Ishikawa (cell line): ENCODE results near the gene PAK6.

Experiments used
- CEBPB ChIP-seq: IDR thresholded peaks from 2 replicates; pipeline ENCODE4 v1.6.1; 2012
- CREB1 ChIP-seq: IDR thresholded peaks from 2 replicates; pipeline ENCODE4 v1.6.1; 2012; ENCODE audit warnings: low read depth
- EGR1 ChIP-seq: IDR thresholded peaks from 2 replicates; pipeline ENCODE4 v1.6.1; 2012
- EP300 ChIP-seq: IDR thresholded peaks from 2 replicates; pipeline ENCODE4 v1.6.1; 2012; ENCODE audit warnings: borderline replicate concordance
- FOXM1 ChIP-seq: IDR thresholded peaks from 2 replicates; pipeline ENCODE4 v1.6.1; 2012; ENCODE audit warnings: low read depth, borderline replicate concordance
- MAX ChIP-seq: IDR thresholded peaks from 2 replicates; pipeline ENCODE4 v1.6.1; 2012
- NFIC ChIP-seq: IDR thresholded peaks from 2 replicates; pipeline ENCODE4 v1.6.1; 2012
- RAD21 ChIP-seq: IDR thresholded peaks from 2 replicates; pipeline ENCODE4 v1.6.1; 2012; ENCODE audit warnings: low read depth
- TAF1 ChIP-seq: IDR thresholded peaks from 2 replicates; pipeline ENCODE4 v1.6.1; 2012; ENCODE audit warnings: low read depth, mild to moderate bottlenecking
- TCF12 ChIP-seq: IDR thresholded peaks from 2 replicates; pipeline ENCODE4 v1.6.1; 2012; ENCODE audit warnings: low read depth
- TEAD4 ChIP-seq: IDR thresholded peaks from 2 replicates; pipeline ENCODE4 v1.6.1; 2012
- USF1 ChIP-seq: IDR thresholded peaks from 2 replicates; pipeline ENCODE4 v1.6.1; 2012
- YY1 ChIP-seq: IDR thresholded peaks from 2 replicates; pipeline ENCODE4 v1.6.1; 2012; ENCODE audit warnings: low read depth
- ZBTB7A ChIP-seq: IDR thresholded peaks from 2 replicates; pipeline ENCODE4 v1.6.1; 2012; ENCODE audit warnings: low read depth
- TF ChIP-seq, protein P1 (sequence below): IDR thresholded peaks from 2 replicates; pipeline ENCODE4 v1.6.1; 2012; ENCODE audit warnings: low read depth, mild to moderate bottlenecking

Gene PAK6

GRCh38 chr15:40263024-40263754, 24.3 kb downstream of the PAK6 start:
- no peak for TF ChIP-seq TEAD4
- TF ChIP-seq CREB1, result no peak

GRCh38 chr15:40264321-40265153, 25.7 kb downstream of the PAK6 start:
- no peak for TF ChIP-seq EP300
- no peak for TF ChIP-seq NFIC
- TF ChIP-seq USF1, result no peak
- TF ChIP-seq TCF12, result no peak
- TF ChIP-seq TEAD4, result no peak
- no peak for TF ChIP-seq FOXM1
- no peak for TF ChIP-seq CREB1
- TF ChIP-seq MAX, result no peak
- no peak for TF ChIP-seq RAD21
- no peak for TF ChIP-seq YY1
- TF ChIP-seq TAF1, result no peak
- no peak for TF ChIP-seq EGR1
- TF ChIP-seq ZBTB7A, result no peak

GRCh38 chr15:40265355-40265754, 26.5 kb downstream of the PAK6 start:
- TF ChIP-seq EP300 (no peak), YY1 (no peak), TCF12 (no peak), ZBTB7A (no peak)
- TF ChIP-seq, protein P1, sequence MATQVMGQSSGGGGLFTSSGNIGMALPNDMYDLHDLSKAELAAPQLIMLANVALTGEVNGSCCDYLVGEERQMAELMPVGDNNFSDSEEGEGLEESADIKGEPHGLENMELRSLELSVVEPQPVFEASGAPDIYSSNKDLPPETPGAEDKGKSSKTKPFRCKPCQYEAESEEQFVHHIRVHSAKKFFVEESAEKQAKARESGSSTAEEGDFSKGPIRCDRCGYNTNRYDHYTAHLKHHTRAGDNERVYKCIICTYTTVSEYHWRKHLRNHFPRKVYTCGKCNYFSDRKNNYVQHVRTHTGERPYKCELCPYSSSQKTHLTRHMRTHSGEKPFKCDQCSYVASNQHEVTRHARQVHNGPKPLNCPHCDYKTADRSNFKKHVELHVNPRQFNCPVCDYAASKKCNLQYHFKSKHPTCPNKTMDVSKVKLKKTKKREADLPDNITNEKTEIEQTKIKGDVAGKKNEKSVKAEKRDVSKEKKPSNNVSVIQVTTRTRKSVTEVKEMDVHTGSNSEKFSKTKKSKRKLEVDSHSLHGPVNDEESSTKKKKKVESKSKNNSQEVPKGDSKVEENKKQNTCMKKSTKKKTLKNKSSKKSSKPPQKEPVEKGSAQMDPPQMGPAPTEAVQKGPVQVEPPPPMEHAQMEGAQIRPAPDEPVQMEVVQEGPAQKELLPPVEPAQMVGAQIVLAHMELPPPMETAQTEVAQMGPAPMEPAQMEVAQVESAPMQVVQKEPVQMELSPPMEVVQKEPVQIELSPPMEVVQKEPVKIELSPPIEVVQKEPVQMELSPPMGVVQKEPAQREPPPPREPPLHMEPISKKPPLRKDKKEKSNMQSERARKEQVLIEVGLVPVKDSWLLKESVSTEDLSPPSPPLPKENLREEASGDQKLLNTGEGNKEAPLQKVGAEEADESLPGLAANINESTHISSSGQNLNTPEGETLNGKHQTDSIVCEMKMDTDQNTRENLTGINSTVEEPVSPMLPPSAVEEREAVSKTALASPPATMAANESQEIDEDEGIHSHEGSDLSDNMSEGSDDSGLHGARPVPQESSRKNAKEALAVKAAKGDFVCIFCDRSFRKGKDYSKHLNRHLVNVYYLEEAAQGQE, result no peak

DNA sequence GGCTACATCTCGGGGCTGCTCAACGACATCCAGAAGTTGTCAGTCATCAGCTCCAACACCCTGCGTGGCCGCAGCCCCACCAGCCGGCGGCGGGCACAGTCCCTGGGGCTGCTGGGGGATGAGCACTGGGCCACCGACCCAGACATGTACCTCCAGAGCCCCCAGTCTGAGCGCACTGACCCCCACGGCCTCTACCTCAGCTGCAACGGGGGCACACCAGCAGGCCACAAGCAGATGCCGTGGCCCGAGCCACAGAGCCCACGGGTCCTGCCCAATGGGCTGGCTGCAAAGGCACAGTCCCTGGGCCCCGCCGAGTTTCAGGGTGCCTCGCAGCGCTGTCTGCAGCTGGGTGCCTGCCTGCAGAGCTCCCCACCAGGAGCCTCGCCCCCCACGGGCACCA, 27.0 kb downstream of the PAK6 start:
- TF ChIP-seq USF1 (no peak), CREB1 (no peak), MAX (no peak), FOXM1 (no peak), EGR1 (no peak), CEBPB (no peak), ZBTB7A (no peak), TAF1 (no peak), EP300 (no peak), RAD21 (no peak), TEAD4 (no peak), YY1 (no peak), TCF12 (no peak), NFIC (no peak)
- TF ChIP-seq, protein P1, result no peak

GRCh38 chr15:40266828-40267304, 28.0 kb downstream of the PAK6 start:
- TF ChIP-seq, protein P1, result no peak
- no peak for TF ChIP-seq EGR1
- TF ChIP-seq NFIC, result 0 out of 2 replicates have a peak, but pooled peaks have one; percentile 18
- no peak for TF ChIP-seq RAD21
